ENCODE measurements around the gene DMRT3.

DMRT3 gene

DNA sequence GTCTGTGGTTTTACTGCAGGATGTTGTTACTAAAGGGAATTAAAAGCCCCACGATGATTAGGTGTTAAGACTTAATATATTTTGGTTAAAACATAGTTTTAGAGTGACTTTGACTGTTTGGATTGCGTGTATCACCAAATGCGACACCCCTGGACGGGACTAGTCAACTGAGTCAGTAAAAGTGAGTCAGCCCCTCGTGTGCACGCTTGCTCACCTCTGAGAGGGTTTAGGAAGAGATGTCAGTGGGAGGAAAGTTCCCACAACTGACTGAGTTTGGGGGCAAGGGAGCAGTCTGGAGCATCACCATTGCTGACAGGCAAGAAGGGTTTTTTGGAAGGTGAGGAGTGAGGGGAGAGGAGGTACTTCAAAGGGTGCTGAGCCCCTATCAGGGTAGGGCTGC is 14.4 kb upstream of the DMRT3 start:
- no peaks in the 10 kb centered on the region for H3K4me1 ChIP-seq (ENCODE audit: insufficient read depth, low read length)
- no peak overlapping the region for H2AFZ ChIP-seq (ENCODE audit: low read depth, low read length)
- H3K27me3 ChIP-seq (ENCODE audit: insufficient read depth, low read length): peaks cover 31% of the 10 kb centered on the region
- no peaks in the 10 kb centered on the region for H3K9me3 ChIP-seq (ENCODE audit: low read length)
- no peak overlapping the region for H3K4me3 ChIP-seq (ENCODE audit: low read length)
- H3K36me3 ChIP-seq (ENCODE audit: insufficient read depth, low read length): no peaks in the 10 kb centered on the region

DNA sequence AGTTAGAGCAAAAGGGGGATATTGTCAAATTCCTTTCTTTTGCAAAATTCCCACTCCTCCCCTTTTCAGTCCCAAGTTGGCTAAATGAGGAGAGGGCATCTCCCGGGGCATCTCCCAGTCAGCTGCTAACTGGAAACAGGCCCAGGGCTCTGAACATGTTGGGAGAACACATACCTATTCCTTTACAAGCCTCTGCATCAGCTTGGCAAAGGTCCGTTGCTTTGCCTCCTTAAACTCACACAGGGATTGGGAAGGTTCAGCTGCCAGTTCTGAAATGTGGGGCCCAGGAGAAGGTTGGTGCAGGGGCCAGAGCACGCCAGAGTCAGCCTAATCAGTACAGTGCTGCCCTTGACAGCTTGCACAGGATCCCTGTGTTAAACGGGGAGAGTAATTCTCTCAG is 11.0 kb upstream of the DMRT3 start:
- H2AFZ ChIP-seq (ENCODE audit: low read depth, low read length): no peak overlapping the region
- no peaks in the 10 kb centered on the region for H3K36me3 ChIP-seq (ENCODE audit: insufficient read depth, low read length)
- peaks cover 62% of the 10 kb centered on the region for H3K27me3 ChIP-seq (ENCODE audit: insufficient read depth, low read length)
- no peak overlapping the region for H3K4me3 ChIP-seq (ENCODE audit: low read length)
- no peaks in the 10 kb centered on the region for H3K4me1 ChIP-seq (ENCODE audit: insufficient read depth, low read length)
- H3K9me3 ChIP-seq (ENCODE audit: low read length): no peaks in the 10 kb centered on the region

DNA sequence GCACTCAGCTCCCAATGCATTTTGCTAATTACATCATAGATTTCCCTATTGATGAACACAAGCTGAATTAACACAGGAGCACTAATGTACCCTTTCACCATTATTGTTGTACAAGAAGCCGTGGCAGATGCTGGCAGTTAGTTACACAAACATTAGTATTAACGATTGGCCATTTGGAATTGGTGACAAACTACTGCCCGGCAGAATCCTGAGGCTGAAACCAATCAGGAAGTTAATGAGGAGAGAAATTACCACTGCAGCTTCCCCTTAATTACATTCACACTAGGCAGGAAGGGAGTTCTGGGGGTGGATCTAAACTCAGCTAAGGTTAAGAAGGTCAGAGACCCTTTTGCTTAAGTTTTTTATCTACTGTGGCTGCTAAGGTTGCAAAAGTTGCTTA is 9.6 kb upstream of the DMRT3 start:
- no peaks in the 10 kb centered on the region for H3K4me1 ChIP-seq (ENCODE audit: insufficient read depth, low read length)
- peaks cover 3% of the 10 kb centered on the region for H3K9me3 ChIP-seq (ENCODE audit: low read length)
- H3K27me3 ChIP-seq (ENCODE audit: insufficient read depth, low read length): peaks cover 72% of the 10 kb centered on the region
- no peaks in the 10 kb centered on the region for H3K36me3 ChIP-seq (ENCODE audit: insufficient read depth, low read length)
- H2AFZ ChIP-seq (ENCODE audit: low read depth, low read length): no peak overlapping the region
- H3K4me3 ChIP-seq (ENCODE audit: low read length): no peak overlapping the region

DNA sequence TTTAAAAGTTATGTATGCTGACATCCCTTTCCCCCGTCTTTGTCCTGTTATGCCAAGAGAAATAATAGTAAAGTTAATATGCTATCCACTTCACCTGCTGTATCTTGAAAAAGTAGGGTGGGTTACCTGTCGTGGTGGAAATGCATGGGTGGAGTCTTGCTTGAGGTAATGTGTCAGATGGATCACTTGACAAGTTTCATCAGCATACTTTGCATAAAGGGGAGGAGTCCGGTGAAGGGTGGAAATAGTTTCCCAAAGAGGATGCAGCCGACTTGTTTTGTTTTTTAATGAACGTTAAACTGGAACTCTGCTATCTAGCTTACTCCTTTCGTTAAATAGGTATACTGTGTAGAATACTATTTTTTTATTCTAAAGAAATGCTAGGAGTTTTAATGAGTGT is 9.0 kb upstream of the DMRT3 start:
- H3K27me3 ChIP-seq (ENCODE audit: insufficient read depth, low read length): peaks cover 73% of the 10 kb centered on the region
- no peak overlapping the region for H3K4me3 ChIP-seq (ENCODE audit: low read length)
- H3K4me1 ChIP-seq (ENCODE audit: insufficient read depth, low read length): no peaks in the 10 kb centered on the region
- H3K9me3 ChIP-seq (ENCODE audit: low read length): peaks cover 3% of the 10 kb centered on the region
- no peak overlapping the region for H2AFZ ChIP-seq (ENCODE audit: low read depth, low read length)
- no peaks in the 10 kb centered on the region for H3K36me3 ChIP-seq (ENCODE audit: insufficient read depth, low read length)

DNA sequence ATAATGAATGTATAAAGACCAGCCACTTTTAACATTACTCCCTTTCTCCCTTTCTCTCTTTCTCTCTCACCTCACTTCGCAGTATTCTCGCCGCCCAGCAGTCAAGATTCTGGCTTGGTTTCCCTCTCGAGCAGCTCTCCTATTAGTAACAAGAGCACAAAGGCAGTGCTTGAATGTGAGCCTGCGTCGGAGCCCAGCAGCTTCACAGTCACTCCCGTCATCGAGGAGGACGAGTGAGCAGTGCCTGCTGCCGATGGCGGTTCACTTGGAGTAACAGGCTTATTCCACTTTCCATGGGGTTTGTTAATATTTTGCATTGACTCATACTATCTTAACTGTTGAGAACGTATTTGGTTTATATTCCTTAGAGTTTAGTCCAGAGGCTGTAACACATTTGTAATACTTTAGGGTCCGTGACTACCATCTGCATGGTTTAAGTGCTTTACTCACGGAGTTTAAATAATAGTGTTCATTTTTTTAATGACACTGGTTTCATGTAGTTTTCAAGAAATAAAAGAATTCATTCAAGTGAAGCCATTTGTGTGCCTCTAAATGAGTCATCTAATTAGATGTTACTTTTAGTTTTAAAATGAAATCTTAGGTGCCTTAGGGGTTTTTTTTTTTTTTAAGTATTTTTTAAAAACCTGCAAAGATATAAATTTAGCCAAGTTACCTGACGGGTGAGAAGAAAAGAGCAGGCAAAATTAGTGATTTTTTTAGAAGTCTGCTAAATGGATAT is 8.4 kb upstream of the DMRT3 start:
- H3K27me3 ChIP-seq (ENCODE audit: insufficient read depth, low read length): peaks cover 79% of the 10 kb centered on the region
- no peaks in the 10 kb centered on the region for H3K4me1 ChIP-seq (ENCODE audit: insufficient read depth, low read length)
- H3K36me3 ChIP-seq (ENCODE audit: insufficient read depth, low read length): no peaks in the 10 kb centered on the region
- no peak overlapping the region for H3K4me3 ChIP-seq (ENCODE audit: low read length)
- peaks cover 3% of the 10 kb centered on the region for H3K9me3 ChIP-seq (ENCODE audit: low read length)
- H2AFZ ChIP-seq (ENCODE audit: low read depth, low read length): no peak overlapping the region

DNA sequence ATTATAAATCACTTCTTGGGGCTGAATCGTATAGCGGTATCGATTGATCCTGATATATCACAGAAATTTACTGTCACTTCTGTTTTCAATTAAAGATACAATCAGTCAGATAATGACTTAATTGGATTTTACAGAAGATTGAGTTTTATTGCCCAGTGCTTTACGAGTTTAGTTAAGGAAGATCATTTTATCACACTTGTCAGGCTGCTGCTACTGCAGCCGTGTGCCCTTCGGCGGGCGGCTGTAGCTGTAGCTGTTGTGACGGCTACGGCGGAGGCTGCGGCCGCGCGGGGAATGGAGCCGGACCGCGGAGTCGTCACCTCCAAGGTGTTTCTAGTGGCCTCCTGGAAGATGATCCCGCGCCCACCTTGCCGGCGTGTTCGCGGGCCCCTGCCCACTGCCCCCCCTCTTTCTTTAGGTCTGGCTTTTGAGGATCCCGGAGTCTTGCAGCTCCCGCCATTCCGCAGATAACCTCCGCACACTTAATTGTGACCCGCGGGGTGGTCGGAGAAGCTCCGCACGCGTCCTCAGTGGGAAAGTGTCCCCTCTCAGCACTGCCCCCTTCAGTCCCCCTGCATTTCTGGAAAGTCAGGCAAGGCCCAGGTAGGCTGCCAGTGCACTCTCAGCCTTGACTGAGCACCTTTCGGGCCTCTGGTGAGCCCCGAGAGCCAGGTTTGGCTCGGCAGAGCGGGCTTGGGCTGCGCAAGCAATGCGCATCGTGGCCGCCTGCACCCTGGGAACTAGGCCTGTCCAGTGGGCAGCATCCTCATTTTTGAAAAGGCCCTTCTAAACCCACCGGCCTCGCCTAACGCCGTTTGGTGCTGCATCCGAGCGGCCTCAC is 6.9 kb upstream of the DMRT3 start:
- Histone ChIP-seq H3K36me3 (ENCODE audit: insufficient read depth, low read length) (no peaks in the 10 kb centered on the region), H3K27me3 (ENCODE audit: insufficient read depth, low read length) (peaks cover 90% of the 10 kb centered on the region), H3K9me3 (ENCODE audit: low read length) (peaks cover 7% of the 10 kb centered on the region), H2AFZ (ENCODE audit: low read depth, low read length) (no peak overlapping the region), H3K4me3 (ENCODE audit: low read length) (no peak overlapping the region), H3K4me1 (ENCODE audit: insufficient read depth, low read length) (no peaks in the 10 kb centered on the region)

DNA sequence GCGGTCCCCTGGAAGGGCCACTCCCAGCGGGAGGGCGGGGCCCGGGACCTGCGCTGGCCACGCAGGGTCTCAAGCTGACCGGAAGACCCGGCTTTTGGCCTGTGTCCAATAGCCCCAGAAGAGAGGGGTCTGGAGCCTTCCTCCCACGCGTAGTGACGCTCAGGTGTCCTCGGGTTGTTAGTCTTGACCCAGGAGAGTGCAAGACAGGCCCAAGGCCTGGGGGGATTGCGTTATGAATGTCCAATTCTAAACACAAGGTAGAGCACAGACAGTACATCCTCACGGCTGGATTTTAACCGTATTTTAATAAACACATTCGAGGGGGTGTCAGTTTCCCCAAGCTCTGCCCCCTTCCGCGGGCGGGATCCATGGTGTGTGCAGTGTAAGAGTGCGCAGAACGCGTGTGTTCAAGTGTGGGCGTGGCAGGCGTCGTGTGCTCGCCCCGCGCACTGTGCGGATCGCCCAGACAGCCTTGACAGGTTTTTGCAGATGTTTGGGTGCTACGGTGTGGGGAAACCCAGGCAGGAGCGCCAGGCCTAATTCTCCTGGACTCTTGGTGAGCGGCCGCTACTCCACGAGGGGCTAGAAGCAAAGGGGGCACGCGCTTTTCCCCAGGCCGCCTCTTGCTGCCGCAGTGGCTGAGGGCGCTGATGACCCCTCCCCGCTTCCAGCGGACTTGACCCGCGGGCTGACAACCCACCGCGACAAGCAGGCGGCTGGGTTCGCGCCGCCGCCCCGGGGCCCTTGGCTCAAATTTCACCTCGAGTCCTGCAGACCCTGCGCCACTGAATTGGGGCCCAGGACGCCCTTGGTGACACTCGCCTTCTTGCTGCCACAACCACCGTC is 6.1 kb upstream of the DMRT3 start:
- H3K4me3 ChIP-seq (ENCODE audit: low read length): no peak overlapping the region
- H3K4me1 ChIP-seq (ENCODE audit: insufficient read depth, low read length): no peaks in the 10 kb centered on the region
- H3K9me3 ChIP-seq (ENCODE audit: low read length): peaks cover 13% of the 10 kb centered on the region
- no peak overlapping the region for H2AFZ ChIP-seq (ENCODE audit: low read depth, low read length)
- H3K27me3 ChIP-seq (ENCODE audit: insufficient read depth, low read length): peaks cover 97% of the 10 kb centered on the region
- no peaks in the 10 kb centered on the region for H3K36me3 ChIP-seq (ENCODE audit: insufficient read depth, low read length)

DNA sequence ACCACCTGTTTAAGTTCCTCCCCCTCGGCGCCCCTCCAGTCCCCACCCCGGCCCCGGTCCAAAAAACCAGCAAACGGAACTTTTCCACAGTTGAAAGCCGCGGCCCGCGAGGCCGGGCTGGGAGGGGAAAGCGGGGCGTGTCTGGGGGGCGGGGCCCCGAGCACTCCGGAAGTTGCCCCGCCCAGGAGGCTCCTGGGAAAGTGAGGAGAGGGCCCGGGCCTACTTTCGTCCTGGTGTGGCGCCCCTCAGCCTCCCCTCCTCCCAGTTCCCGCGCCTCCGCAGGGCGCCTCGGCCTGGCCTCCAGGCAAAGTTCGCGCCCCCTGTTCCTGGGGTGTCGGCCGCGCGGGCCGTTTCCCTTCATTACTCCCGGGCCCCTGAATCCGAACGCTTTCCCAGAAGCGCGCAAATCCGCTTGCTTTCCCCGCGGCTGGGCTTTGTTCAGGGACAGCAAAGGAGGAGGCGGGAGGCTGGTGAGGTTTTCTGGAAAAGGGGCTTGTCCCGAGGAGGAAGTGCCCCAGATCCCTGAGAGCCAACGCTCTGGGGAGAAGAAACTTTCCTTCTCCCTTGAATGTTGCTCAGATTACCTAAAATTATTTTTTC is 4.5 kb upstream of the DMRT3 start:
- H3K27me3 ChIP-seq (ENCODE audit: insufficient read depth, low read length): peaks cover 99% of the 10 kb centered on the region
- H2AFZ ChIP-seq (ENCODE audit: low read depth, low read length): peak overlapping the region; percentile 57
- peaks cover 13% of the 10 kb centered on the region for H3K9me3 ChIP-seq (ENCODE audit: low read length)
- peak overlapping the region; percentile 47 for H3K4me3 ChIP-seq (ENCODE audit: low read length)
- H3K4me1 ChIP-seq (ENCODE audit: insufficient read depth, low read length): no peaks in the 10 kb centered on the region
- H3K36me3 ChIP-seq (ENCODE audit: insufficient read depth, low read length): no peaks in the 10 kb centered on the region

DNA sequence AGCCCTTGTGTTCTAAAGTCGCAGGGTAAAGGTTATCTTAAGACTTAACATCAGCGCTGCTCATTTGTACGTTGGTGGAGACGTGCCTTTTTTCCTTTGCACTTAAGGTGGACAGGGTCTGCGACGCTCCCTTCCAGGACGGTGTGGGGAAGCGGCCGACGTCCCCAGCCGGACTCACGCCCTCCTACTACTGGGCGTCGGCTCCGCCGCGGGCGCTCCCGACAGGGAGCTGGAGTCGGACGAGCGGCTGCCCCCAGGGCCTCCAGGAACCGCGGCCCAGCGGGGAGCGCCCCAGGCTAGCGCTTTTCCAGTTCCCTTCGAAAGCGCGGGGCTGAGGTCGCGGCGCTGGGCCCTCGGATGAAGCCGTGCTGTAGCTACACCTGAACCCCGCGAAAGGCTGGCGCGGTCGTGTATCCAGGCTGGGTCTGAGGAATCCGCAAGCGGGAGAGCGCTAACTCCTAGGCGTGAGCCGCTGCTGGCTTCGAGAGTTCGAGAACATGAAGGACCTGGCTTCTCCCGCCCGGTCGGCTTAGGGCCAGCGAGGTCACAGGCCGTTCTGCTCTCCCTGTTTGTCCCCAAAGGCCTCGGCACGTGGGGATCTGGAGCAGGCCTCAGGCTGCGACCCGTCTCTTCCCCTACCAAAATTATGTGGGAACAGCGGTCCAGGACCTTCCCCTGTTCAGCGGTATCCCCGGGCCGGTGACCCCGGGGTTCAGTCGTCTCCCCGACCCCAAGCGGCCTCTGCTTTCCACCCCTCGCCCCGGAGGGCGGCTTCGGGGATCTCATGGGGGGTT is 3.8 kb upstream of the DMRT3 start:
- Histone ChIP-seq H3K4me1 (ENCODE audit: insufficient read depth, low read length) (no peaks in the 10 kb centered on the region), H3K27me3 (ENCODE audit: insufficient read depth, low read length) (peaks cover 98% of the 10 kb centered on the region), H3K4me3 (ENCODE audit: low read length) (peak overlapping the region; percentile 47), H2AFZ (ENCODE audit: low read depth, low read length) (peak overlapping the region; percentile 57), H3K9me3 (ENCODE audit: low read length) (peaks cover 13% of the 10 kb centered on the region), H3K36me3 (ENCODE audit: insufficient read depth, low read length) (no peaks in the 10 kb centered on the region)

DNA sequence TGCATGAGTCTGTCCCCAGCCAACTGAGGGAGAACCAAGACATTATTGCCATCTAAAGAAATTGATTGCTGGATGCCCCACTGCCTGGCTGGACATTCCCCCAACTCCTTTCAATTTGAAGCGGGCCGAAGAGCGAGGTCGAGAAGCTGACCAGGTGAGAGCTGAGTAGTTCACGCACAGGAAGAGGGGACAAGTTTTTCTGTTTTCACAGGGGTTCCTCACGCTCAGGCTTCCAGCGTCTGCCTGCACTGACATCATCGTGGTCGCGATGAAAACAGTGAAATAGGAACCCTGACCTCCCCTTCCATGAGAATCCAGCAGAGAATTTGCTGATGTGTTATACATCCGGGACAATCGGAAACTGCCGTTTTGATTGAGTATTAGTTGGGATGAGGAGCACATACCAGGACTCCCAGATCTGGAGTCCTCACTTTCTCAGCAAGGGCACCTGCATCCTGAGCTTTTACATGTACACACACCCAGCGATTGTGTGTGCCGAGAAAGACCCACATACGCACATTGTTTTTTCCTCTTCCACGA is 3.1 kb upstream of the DMRT3 start:
- H2AFZ ChIP-seq (ENCODE audit: low read depth, low read length): no peak overlapping the region
- no peak overlapping the region for H3K4me3 ChIP-seq (ENCODE audit: low read length)
- H3K36me3 ChIP-seq (ENCODE audit: insufficient read depth, low read length): no peaks in the 10 kb centered on the region
- H3K27me3 ChIP-seq (ENCODE audit: insufficient read depth, low read length): peaks cover 98% of the 10 kb centered on the region
- no peaks in the 10 kb centered on the region for H3K4me1 ChIP-seq (ENCODE audit: insufficient read depth, low read length)
- peaks cover 13% of the 10 kb centered on the region for H3K9me3 ChIP-seq (ENCODE audit: low read length)

DNA sequence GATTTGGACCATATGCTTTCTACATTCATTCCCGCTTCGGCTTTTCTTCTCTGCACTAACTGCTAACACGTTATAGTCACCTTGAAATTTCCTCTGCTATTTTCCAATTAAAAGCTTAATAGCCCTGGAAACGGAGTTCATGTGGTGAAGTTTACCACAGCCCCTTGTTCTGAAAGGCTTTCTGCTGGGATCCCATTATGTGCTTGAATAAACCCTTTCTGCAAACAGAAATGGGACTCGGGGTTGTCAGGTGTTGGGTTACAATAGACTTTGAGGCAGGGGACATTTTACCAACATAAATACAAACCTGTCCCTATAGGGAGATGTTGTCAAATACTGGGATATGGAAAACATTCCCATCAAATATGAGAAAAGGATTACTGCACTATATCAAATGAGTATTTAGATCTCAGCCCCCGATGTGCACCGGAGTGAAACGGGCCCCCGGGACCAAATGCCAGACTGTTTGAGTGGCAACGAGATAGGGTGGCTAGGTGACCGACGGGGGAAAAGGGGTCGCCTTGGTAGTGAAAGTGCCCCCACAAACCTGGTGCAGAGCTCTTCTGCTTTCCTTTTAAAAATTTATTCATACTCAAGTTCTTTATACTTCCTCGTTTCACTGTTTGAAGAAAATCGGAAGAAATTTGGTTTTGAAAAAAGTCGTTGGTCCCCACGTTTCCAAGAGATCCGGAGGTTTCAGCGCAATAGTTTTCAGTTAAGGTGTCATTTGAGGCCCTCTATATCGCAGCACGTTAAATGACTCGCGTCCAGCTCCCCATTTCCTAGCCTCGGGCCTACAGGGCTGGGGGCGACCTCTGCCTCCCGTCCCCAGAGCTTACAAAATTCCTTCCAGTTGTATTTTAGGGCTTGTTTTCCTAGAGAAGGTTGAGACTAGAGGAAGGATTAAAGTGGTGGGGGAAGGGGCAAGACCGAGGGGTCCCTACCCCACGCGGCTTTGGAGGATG is 2.1 kb upstream of the DMRT3 start:
- Histone ChIP-seq H3K9me3 (ENCODE audit: low read length) (peaks cover 13% of the 10 kb centered on the region), H3K27me3 (ENCODE audit: insufficient read depth, low read length) (peaks cover 97% of the 10 kb centered on the region), H3K4me3 (ENCODE audit: low read length) (no peak overlapping the region), H3K36me3 (ENCODE audit: insufficient read depth, low read length) (no peaks in the 10 kb centered on the region), H2AFZ (ENCODE audit: low read depth, low read length) (no peak overlapping the region), H3K4me1 (ENCODE audit: insufficient read depth, low read length) (no peaks in the 10 kb centered on the region)

Data from neuron (in vitro differentiated cells).